ENCODE results near the gene FRMD3. TPM values are rescaled to one million over a fixed set of nuclear protein-coding genes. Genes with fewer than 3 reads are reported as not detected.

FRMD3 gene
- total RNA-seq, 1 experiment from 2014 or later = 14.5 TPM

- CTCF ChIA-PET = no interaction called here
- BruUV-seq (replicated peaks) = no TSS peak
- POLR2A ChIA-PET = no interaction called here
- no peaks in the 10 kb centered on the region for H3K36me3 ChIP-seq (ENCODE audit: control insufficient read depth, insufficient read depth, low read length)
- H3K4me1 ChIP-seq (ENCODE audit: control insufficient read depth, insufficient read depth, low read length) = peaks cover 13% of the 10 kb centered on the region
- TF ChIP-seq, protein P1, sequence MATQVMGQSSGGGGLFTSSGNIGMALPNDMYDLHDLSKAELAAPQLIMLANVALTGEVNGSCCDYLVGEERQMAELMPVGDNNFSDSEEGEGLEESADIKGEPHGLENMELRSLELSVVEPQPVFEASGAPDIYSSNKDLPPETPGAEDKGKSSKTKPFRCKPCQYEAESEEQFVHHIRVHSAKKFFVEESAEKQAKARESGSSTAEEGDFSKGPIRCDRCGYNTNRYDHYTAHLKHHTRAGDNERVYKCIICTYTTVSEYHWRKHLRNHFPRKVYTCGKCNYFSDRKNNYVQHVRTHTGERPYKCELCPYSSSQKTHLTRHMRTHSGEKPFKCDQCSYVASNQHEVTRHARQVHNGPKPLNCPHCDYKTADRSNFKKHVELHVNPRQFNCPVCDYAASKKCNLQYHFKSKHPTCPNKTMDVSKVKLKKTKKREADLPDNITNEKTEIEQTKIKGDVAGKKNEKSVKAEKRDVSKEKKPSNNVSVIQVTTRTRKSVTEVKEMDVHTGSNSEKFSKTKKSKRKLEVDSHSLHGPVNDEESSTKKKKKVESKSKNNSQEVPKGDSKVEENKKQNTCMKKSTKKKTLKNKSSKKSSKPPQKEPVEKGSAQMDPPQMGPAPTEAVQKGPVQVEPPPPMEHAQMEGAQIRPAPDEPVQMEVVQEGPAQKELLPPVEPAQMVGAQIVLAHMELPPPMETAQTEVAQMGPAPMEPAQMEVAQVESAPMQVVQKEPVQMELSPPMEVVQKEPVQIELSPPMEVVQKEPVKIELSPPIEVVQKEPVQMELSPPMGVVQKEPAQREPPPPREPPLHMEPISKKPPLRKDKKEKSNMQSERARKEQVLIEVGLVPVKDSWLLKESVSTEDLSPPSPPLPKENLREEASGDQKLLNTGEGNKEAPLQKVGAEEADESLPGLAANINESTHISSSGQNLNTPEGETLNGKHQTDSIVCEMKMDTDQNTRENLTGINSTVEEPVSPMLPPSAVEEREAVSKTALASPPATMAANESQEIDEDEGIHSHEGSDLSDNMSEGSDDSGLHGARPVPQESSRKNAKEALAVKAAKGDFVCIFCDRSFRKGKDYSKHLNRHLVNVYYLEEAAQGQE (IDR thresholded peaks at IDR 0.05; ENCODE audit: insufficient read depth in 1 of 2, low read depth in 2 of 2, low read length in 1 of 2) = no peak
- no peak for TF ChIP-seq TCF7L2 (IDR thresholded peaks at IDR 0.05; ENCODE audit: low read depth, low read length)
- TF ChIP-seq SIN3A (IDR thresholded peaks at IDR 0.05; ENCODE audit: borderline replicate concordance, insufficient read depth, low read depth, low read length) = no peak
- TF ChIP-seq POLR2AphosphoS5 (IDR thresholded peaks at IDR 0.05; ENCODE audit: low read depth, low read length) = no peak
- H3K27ac ChIP-seq (ENCODE audit: low read length) = peak overlapping the region; percentile 34; the same call in 1 of the 2 replicates
- no peak for DNase-seq (ENCODE audit: low read depth, low spot score)
- no peak overlapping the region for H3K4me3 ChIP-seq (ENCODE audit: low read depth in 2 of 2, low read length in 2 of 2)
- in situ Hi-C loops (cut with HindIII; ENCODE audit: low pct_unique_long_range_greater_than_20kb, low sequenced_read_pairs) = no loop called here
- H3K27me3 ChIP-seq (ENCODE audit: control insufficient read depth, insufficient read depth, low read length) = no peaks in the 10 kb centered on the region
- H3K9me3 ChIP-seq (ENCODE audit: control insufficient read depth, insufficient read depth, low read depth, low read length) = no peaks in the 10 kb centered on the region
- intact Hi-C loops (cut with micrococcal nuclease; ENCODE audit: unreplicated experiment) = no loop called here
- peak; percentile 43; the same call in 1 of the 2 replicates for ATAC-seq
Measured at GRCh38 chr9:83501565-83501964, 36.6 kb downstream of the FRMD3 start.

GRCh38 chr9:83497441-83497840 lies 40.8 kb downstream of the FRMD3 start:
- DNase-seq (ENCODE audit: low read depth, low spot score) (no peak), ATAC-seq (no peak)
- Histone ChIP-seq H3K27me3 (ENCODE audit: control insufficient read depth, insufficient read depth, low read length) (no peaks in the 10 kb centered on the region), H3K4me1 (ENCODE audit: control insufficient read depth, insufficient read depth, low read length) (peaks cover 9% of the 10 kb centered on the region), H3K9me3 (ENCODE audit: control insufficient read depth, insufficient read depth, low read depth, low read length) (no peaks in the 10 kb centered on the region), H3K36me3 (ENCODE audit: control insufficient read depth, insufficient read depth, low read length) (no peaks in the 10 kb centered on the region), H3K27ac (ENCODE audit: low read length) (no peak overlapping the region), H3K4me3 (ENCODE audit: low read depth in 2 of 2, low read length in 2 of 2) (no peak overlapping the region)
- BruUV-seq (replicated peaks) = no TSS peak
- ChIA-PET CTCF (no interaction called here), POLR2A (interaction anchor here (0.7 kb wide), 1 partner anchor 43 kb away, joined by 4 read pairs; no protein-coding TSS in a partner anchor)
- intact Hi-C loops (cut with micrococcal nuclease; ENCODE audit: unreplicated experiment) (no loop called here), in situ Hi-C loops (cut with HindIII; ENCODE audit: low pct_unique_long_range_greater_than_20kb, low sequenced_read_pairs) (no loop called here)
- TF ChIP-seq TCF7L2 (IDR thresholded peaks at IDR 0.05; ENCODE audit: low read depth, low read length) (no peak), POLR2AphosphoS5 (IDR thresholded peaks at IDR 0.05; ENCODE audit: low read depth, low read length) (no peak), SIN3A (IDR thresholded peaks at IDR 0.05; ENCODE audit: borderline replicate concordance, insufficient read depth, low read depth, low read length) (no peak)
- TF ChIP-seq, protein P1 (IDR thresholded peaks at IDR 0.05; ENCODE audit: insufficient read depth in 1 of 2, low read depth in 2 of 2, low read length in 1 of 2) = no peak
- TF ChIP-seq, protein P2, sequence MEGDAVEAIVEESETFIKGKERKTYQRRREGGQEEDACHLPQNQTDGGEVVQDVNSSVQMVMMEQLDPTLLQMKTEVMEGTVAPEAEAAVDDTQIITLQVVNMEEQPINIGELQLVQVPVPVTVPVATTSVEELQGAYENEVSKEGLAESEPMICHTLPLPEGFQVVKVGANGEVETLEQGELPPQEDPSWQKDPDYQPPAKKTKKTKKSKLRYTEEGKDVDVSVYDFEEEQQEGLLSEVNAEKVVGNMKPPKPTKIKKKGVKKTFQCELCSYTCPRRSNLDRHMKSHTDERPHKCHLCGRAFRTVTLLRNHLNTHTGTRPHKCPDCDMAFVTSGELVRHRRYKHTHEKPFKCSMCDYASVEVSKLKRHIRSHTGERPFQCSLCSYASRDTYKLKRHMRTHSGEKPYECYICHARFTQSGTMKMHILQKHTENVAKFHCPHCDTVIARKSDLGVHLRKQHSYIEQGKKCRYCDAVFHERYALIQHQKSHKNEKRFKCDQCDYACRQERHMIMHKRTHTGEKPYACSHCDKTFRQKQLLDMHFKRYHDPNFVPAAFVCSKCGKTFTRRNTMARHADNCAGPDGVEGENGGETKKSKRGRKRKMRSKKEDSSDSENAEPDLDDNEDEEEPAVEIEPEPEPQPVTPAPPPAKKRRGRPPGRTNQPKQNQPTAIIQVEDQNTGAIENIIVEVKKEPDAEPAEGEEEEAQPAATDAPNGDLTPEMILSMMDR (IDR thresholded peaks at IDR 0.05) = no peak

All from Panc1 (cell line).